HL-60/S4 treated with retinoic acid at 250 ng/mL for 4 days and 3 days (cell line): Measurements from ENCODE around the gene PDZD8.

ENCODE experiments used
- in situ Hi-C: fragments of 300-500 bp; cut with MboI; formaldehyde crosslinking; loops from 2 replicates; pipeline ENCODE4 v1.7.0; 2022; ENCODE audit warnings: low sequenced_read_pairs

PDZD8 gene

DNA sequence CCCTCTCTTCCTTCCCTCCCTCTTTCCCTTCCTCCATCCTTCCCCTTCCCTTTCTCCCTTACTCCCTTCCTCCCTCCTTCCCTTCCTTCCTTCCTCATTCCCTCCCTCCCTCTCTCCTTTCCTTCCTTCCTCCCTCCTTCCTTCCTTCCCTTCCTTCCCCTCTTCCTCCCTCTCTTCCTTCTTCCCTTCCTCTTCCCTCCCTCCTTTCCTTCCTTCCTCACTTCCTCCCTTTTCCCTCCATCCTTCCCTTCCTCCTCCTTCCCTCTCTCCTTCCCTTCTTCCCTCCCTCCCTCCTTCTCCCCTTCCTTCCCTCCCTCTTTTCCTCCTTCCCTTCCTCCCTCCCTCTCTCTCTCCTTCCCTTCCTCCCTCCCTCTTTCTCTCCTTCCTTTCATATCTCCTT lies 147.0 kb downstream of the PDZD8 start:
- in situ Hi-C loops, result loop anchor here (10.0 kb wide), 1 partner anchor 87 kb away; no protein-coding TSS in a partner anchor
